GM23248 (cell line): ENCODE data around the gene GSG1L2.

Source experiments
- EZH2 ChIP-seq: fragments of 200-600 bp; sonication (generic); IDR thresholded peaks from 2 replicates; pipeline ENCODE4 v1.6.1; 2018; ENCODE audit warnings: antibody characterized with exemption, mild to moderate bottlenecking; ENCODE audit not compliant: insufficient read depth, poor library complexity, severe bottlenecking
- EZH2phosphoT487 ChIP-seq: fragments of 200-600 bp; sonication (generic); IDR thresholded peaks from 2 replicates; pipeline ENCODE4 v1.6.1; 2018; ENCODE audit warnings: antibody characterized with exemption, moderate library complexity, mild to moderate bottlenecking, low read depth; ENCODE audit not compliant: insufficient read depth

GRCh38 chr17:9854255-9854654 is 32.4 kb upstream of the GSG1L2 start:
- no peak for TF ChIP-seq EZH2
- TF ChIP-seq EZH2phosphoT487: no peak
